ENCODE measurements around the gene ZFP36L1.

The ZFP36L1 gene

GRCh38 chr14:68775614-68776126, 17.2 kb downstream of the ZFP36L1 start:
- no peak for TF ChIP-seq CTCF (IDR thresholded peaks at IDR 0.05; ENCODE audit: poor library complexity, severe bottlenecking)
- no peak overlapping the region for H3K27ac ChIP-seq (ENCODE audit: poor library complexity, severe bottlenecking)
- H3K9me3 ChIP-seq (ENCODE audit: severe bottlenecking) = no peaks in the 10 kb centered on the region
- DNase-seq (ENCODE audit: low spot score) (no peak), ATAC-seq (ENCODE audit: low read depth) (no peak)
- H3K4me1 ChIP-seq (ENCODE audit: insufficient read depth, poor library complexity, severe bottlenecking) = peaks cover 27% of the 10 kb centered on the region
- no peaks in the 10 kb centered on the region for H3K27me3 ChIP-seq (ENCODE audit: insufficient read depth, poor library complexity, severe bottlenecking)
- no peaks in the 10 kb centered on the region for H3K36me3 ChIP-seq (ENCODE audit: low read depth)
- H3K4me3 ChIP-seq (ENCODE audit: severe bottlenecking) = no peak overlapping the region

GRCh38 chr14:68774771-68775613, 17.9 kb downstream of the ZFP36L1 start:
- Histone ChIP-seq H3K27me3 (ENCODE audit: insufficient read depth, poor library complexity, severe bottlenecking) (no peaks in the 10 kb centered on the region), H3K4me3 (ENCODE audit: severe bottlenecking) (no peak overlapping the region), H3K4me1 (ENCODE audit: insufficient read depth, poor library complexity, severe bottlenecking) (peaks cover 20% of the 10 kb centered on the region), H3K27ac (ENCODE audit: poor library complexity, severe bottlenecking) (peak overlapping the region; percentile 1), H3K36me3 (ENCODE audit: low read depth) (no peaks in the 10 kb centered on the region), H3K9me3 (ENCODE audit: severe bottlenecking) (no peaks in the 10 kb centered on the region)
- TF ChIP-seq CTCF (IDR thresholded peaks at IDR 0.05; ENCODE audit: poor library complexity, severe bottlenecking) = no peak
- peak; percentile 7 for DNase-seq (ENCODE audit: low spot score)
- peak; percentile 69 for ATAC-seq (ENCODE audit: low read depth)

GRCh38 chr14:68772761-68773381, 20.0 kb downstream of the ZFP36L1 start:
- H3K4me3 ChIP-seq (ENCODE audit: severe bottlenecking) = no peak overlapping the region
- H3K9me3 ChIP-seq (ENCODE audit: severe bottlenecking) = no peaks in the 10 kb centered on the region
- no peaks in the 10 kb centered on the region for H3K36me3 ChIP-seq (ENCODE audit: low read depth)
- H3K4me1 ChIP-seq (ENCODE audit: insufficient read depth, poor library complexity, severe bottlenecking) = peaks cover 8% of the 10 kb centered on the region
- DNase-seq (ENCODE audit: low spot score) = no peak
- no peak for TF ChIP-seq CTCF (IDR thresholded peaks at IDR 0.05; ENCODE audit: poor library complexity, severe bottlenecking)
- ATAC-seq (ENCODE audit: low read depth) = no peak
- H3K27ac ChIP-seq (ENCODE audit: poor library complexity, severe bottlenecking) = no peak overlapping the region
- H3K27me3 ChIP-seq (ENCODE audit: insufficient read depth, poor library complexity, severe bottlenecking) = no peaks in the 10 kb centered on the region

GRCh38 chr14:68771631-68772030, 21.2 kb downstream of the ZFP36L1 start:
- no peak overlapping the region for H3K27ac ChIP-seq (ENCODE audit: poor library complexity, severe bottlenecking)
- TF ChIP-seq CTCF (IDR thresholded peaks at IDR 0.05; ENCODE audit: poor library complexity, severe bottlenecking) = no peak
- H3K27me3 ChIP-seq (ENCODE audit: insufficient read depth, poor library complexity, severe bottlenecking) = no peaks in the 10 kb centered on the region
- DNase-seq (ENCODE audit: low spot score) (no peak), ATAC-seq (ENCODE audit: low read depth) (no peak)
- H3K4me3 ChIP-seq (ENCODE audit: severe bottlenecking) = no peak overlapping the region
- H3K9me3 ChIP-seq (ENCODE audit: severe bottlenecking) = no peaks in the 10 kb centered on the region
- H3K36me3 ChIP-seq (ENCODE audit: low read depth) = no peaks in the 10 kb centered on the region
- H3K4me1 ChIP-seq (ENCODE audit: insufficient read depth, poor library complexity, severe bottlenecking) = peaks cover 8% of the 10 kb centered on the region

Data from RWPE2 (cell line).